SK-N-SH (cell line): ENCODE data around the gene PCDH20. TPM values are rescaled to one million over a fixed set of nuclear protein-coding genes. Genes with fewer than 3 reads are reported as not detected.
A peak's percentile ranks its signal among the peaks of the same experiment; 100 is the strongest.

Experiments used
- CTCF ChIA-PET: fragments of 300-600, 350-600 bp; formaldehyde crosslinking; extraction: SDS; loops from one replicate; lab custom pipeline; 2021; lab: Yijun Ruan, JAX
- POLR2A ChIA-PET: fragments of 350-600 bp; sonication (Branson Sonifier 250); formaldehyde crosslinking; extraction: SDS; loops from one replicate; lab custom pipeline; 2020; ENCODE audit warnings: antibody characterized with exemption, inconsistent platforms; lab: Yijun Ruan, JAX
- DNase-seq: peaks from one replicate; pipeline ENCODE4 v3.0.0; 2012
- H2AFZ ChIP-seq: fragments of 200-600 bp; sonication (generic); 2 replicates; pipeline ENCODE4 v1.8.1; 2016; ENCODE audit warnings: antibody characterized with exemption, mild to moderate bottlenecking, low read depth
- H3F3A ChIP-seq: fragments of 200-600 bp; sonication (generic); replicated peaks from 2 replicates; pipeline ENCODE3; 2016; ENCODE audit warnings: antibody characterized with exemption, mild to moderate bottlenecking; ENCODE audit not compliant: insufficient read depth
- H3K27ac ChIP-seq, 2 experiments: fragments of 200-500 bp in 1 of 2; fragments of 200-600 bp in 1 of 2; sonication (Bioruptor generic) in 1 of 2; sonication (generic), shearing (Covaris generic) in 1 of 2; 2 replicates each; pipeline versions ENCODE4 v1.5.1 to v1.6.1; 2014 to 2016; ENCODE audit warnings: low read depth in 2 of 2, inconsistent platforms in 1 of 2, low read length in 1 of 2, mild to moderate bottlenecking in 1 of 2, mixed read lengths in 1 of 2
- H3K27me3 ChIP-seq: fragments of 200-600 bp; sonication (generic), shearing (Covaris generic); 2 replicates; pipeline ENCODE4 v1.6.1; 2016; ENCODE audit warnings: mixed run types; ENCODE audit not compliant: insufficient read depth
- H3K36me3 ChIP-seq, 2 experiments: fragments of 200-500 bp in 1 of 2; fragments of 200-600 bp in 1 of 2; sonication (Bioruptor generic) in 1 of 2; sonication (generic) in 1 of 2; replicated peaks in 1 of 2; 2 replicates each; pipeline versions ENCODE3 to v1.5.1; 2014 to 2016; ENCODE audit warnings: low read length in 1 of 2, mild to moderate bottlenecking in 1 of 2; ENCODE audit not compliant: insufficient read depth in 2 of 2, control insufficient read depth in 1 of 2
- H3K4me1 ChIP-seq, 2 experiments: fragments of 200-500 bp in 1 of 2; fragments of 200-600 bp in 1 of 2; sonication (Bioruptor generic) in 1 of 2; sonication (generic), shearing (Covaris generic) in 1 of 2; 2 replicates each; pipeline versions ENCODE4 v1.5.1 to v1.6.1; 2014 to 2016; ENCODE audit warnings: low read depth in 1 of 2, low read length in 1 of 2, mixed run types in 1 of 2; ENCODE audit not compliant: insufficient read depth in 2 of 2, control insufficient read depth in 1 of 2
- H3K4me2 ChIP-seq: fragments of 200-600 bp; sonication (generic), shearing (Covaris generic); 2 replicates; pipeline ENCODE4 v1.6.1; 2017; ENCODE audit warnings: mixed run types
- H3K4me3 ChIP-seq, 2 experiments: fragments of 200-500 bp in 1 of 2; fragments of 200-600 bp in 1 of 2; sonication (Bioruptor generic) in 1 of 2; sonication (generic), shearing (Covaris generic) in 1 of 2; 2 replicates each; pipeline versions ENCODE4 v1.5.1 to v1.8.1; 2014 to 2016; ENCODE audit warnings: low read depth in 2 of 2, inconsistent platforms in 1 of 2, low read length in 1 of 2, mild to moderate bottlenecking in 1 of 2, mixed read lengths in 1 of 2, moderate library complexity in 1 of 2
- H3K79me2 ChIP-seq: fragments of 200-600 bp; sonication (generic); 2 replicates; pipeline ENCODE4 v1.8.1; 2017; ENCODE audit warnings: mild to moderate bottlenecking; ENCODE audit not compliant: insufficient read depth
- H3K9ac ChIP-seq: fragments of 200-600 bp; sonication (generic); 2 replicates; pipeline ENCODE4 v1.6.1; 2017; ENCODE audit warnings: mixed run types
- H3K9me2 ChIP-seq: fragments of 200-600 bp; sonication (generic); 2 replicates; pipeline ENCODE4 v1.6.1; 2017; ENCODE audit warnings: mixed run types
- H3K9me3 ChIP-seq: fragments of 200-600 bp; sonication (generic); 2 replicates; pipeline ENCODE4 v1.6.1; 2017; ENCODE audit warnings: mixed run types, mild to moderate bottlenecking, moderate library complexity
- H4K20me1 ChIP-seq: fragments of 200-600 bp; sonication (generic); 2 replicates; pipeline ENCODE4 v1.6.1; 2017; ENCODE audit warnings: mild to moderate bottlenecking, mixed run types; ENCODE audit not compliant: insufficient read depth
- CHD2 ChIP-seq: fragments of 150-350 bp; IDR thresholded peaks from 2 replicates; pipeline ENCODE4 v1.6.1; 2018; ENCODE audit warnings: low read length; ENCODE audit not compliant: partially characterized antibody
- CTCF ChIP-seq: fragments of 200-600 bp; sonication (generic); IDR thresholded peaks from 2 replicates; pipeline ENCODE4 v1.6.1; 2017; ENCODE audit warnings: antibody characterized with exemption, mild to moderate bottlenecking, moderate library complexity
- ELF1 ChIP-seq: IDR thresholded peaks from 2 replicates; pipeline ENCODE4 v1.4.0; 2012
- EP300 ChIP-seq, 2 experiments: IDR thresholded peaks; 2 replicates each; pipeline versions ENCODE4 v1.4.0 to v1.6.1; 2012; ENCODE audit warnings: borderline replicate concordance in 1 of 2, low read depth in 1 of 2, low read length in 1 of 2
- FOXJ3 ChIP-seq: sonication (generic); formaldehyde crosslinking; IDR thresholded peaks from 2 replicates; pipeline ENCODE4 v1.5.1; 2020; ENCODE audit warnings: mild to moderate bottlenecking, missing genetic modification reagents
- MEF2A ChIP-seq: IDR thresholded peaks from 2 replicates; pipeline ENCODE4 v1.4.0; 2012; ENCODE audit warnings: low read depth, borderline replicate concordance
- NRF1 ChIP-seq: IDR thresholded peaks from 2 replicates; pipeline ENCODE4 v1.6.1; 2012; ENCODE audit warnings: low read depth, mild to moderate bottlenecking, low read length
- PBX3 ChIP-seq: IDR thresholded peaks from 2 replicates; pipeline ENCODE4; 2012
- RAD21 ChIP-seq: IDR thresholded peaks from 2 replicates; pipeline ENCODE4 v1.6.1; 2012; ENCODE audit warnings: mild to moderate bottlenecking, low read length
- RFX5 ChIP-seq: IDR thresholded peaks from 2 replicates; pipeline ENCODE4 v1.6.1; 2012; ENCODE audit warnings: mild to moderate bottlenecking, improper control_type of control experiment, low read length
- RXRA ChIP-seq: IDR thresholded peaks from 2 replicates; pipeline ENCODE4 v1.4.0; 2012; ENCODE audit warnings: low read depth, mild to moderate bottlenecking, borderline replicate concordance
- SMC3 ChIP-seq: IDR thresholded peaks from 2 replicates; pipeline ENCODE4 v1.6.1; 2012; ENCODE audit warnings: low read depth, low read length, improper control_type of control experiment
- TCF12 ChIP-seq: IDR thresholded peaks from 2 replicates; pipeline ENCODE4 v1.4.0; 2012
- TEAD4 ChIP-seq: IDR thresholded peaks from 2 replicates; pipeline ENCODE4 v1.4.0; 2012; ENCODE audit warnings: mild to moderate bottlenecking, borderline replicate concordance; ENCODE audit not compliant: insufficient read depth
- WGBS: methylation state at CpG from one replicate; pipeline ENCODE4 v1.1.6; 2017; ENCODE audit warnings: low lambda C conversion rate; 5-methylcytosine and 5-hydroxymethylcytosine counted together
- polyA plus RNA-seq, 3 experiments: library from polyadenylated mRNA; depleted of rRNA; stranded (reverse); fragments of >200 nt; gene quantifications; 2 replicates each; pipeline ENCODE4 v1.2.3, GENCODE V29; 2012
- TF ChIP-seq, protein P1 (sequence below): fragments of 150-350 bp; IDR thresholded peaks from 2 replicates; pipeline ENCODE4 v1.6.1; 2016; ENCODE audit warnings: mild to moderate bottlenecking, low read depth, low read length

PCDH20 gene
- polyA plus RNA-seq, 1 of the 3 experiments (the other 2 are of a cell fraction): not detected

DNA sequence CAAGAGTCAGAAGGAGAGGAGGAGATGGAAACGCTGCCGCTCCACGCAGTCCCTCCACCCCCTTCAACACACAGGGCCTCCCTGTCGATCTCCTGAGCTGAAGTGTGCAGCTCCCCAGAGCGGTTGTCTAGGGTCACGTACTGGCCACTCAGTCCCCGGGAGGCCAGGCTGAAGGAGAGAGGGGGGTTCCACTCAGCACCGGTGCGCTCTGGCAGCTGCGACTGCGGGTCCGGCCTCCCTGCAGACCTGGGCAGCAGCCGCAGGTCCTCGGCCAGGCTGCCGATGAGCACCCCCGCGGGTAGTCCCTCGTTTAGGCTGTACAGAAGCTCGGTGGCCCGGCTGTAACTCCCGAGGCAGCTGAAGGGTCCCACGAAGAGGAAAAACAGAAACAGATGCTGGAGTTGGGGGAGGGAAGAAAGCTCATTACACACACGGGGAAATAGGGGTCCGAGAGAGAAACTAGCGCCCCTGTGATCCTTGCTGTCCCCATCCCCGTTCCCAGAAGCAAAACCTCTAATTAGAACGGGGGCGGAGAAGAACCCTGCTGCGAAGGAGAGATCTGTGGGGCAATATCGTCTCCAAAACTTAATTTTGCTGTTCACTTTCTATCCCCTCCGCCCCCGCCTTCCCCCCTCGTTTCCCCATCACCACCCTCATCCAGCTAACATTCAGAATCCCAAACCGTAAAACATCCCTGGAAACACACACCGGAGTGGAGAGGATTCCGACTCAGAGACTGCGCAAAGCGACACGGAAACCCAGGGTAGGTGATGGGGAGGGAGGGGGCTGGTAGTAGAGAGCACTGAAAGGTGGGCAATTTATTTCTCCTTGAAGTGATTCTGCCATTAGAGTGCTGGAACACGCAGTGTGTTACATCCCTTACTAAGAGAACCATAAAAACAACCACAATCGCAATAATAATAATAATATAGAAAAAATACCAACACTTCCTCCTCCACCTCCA, 1.8 kb downstream of the PCDH20 start:
- peak overlapping the region; percentile 48 to 54 for H3K4me3 ChIP-seq

GRCh38 chr13:61410669-61411297, 4.9 kb downstream of the PCDH20 start:
- no peak overlapping the region for H3K27ac ChIP-seq
- H3K4me3 ChIP-seq: no peak overlapping the region
- no peak for TF ChIP-seq PBX3
- TF ChIP-seq, protein P1, sequence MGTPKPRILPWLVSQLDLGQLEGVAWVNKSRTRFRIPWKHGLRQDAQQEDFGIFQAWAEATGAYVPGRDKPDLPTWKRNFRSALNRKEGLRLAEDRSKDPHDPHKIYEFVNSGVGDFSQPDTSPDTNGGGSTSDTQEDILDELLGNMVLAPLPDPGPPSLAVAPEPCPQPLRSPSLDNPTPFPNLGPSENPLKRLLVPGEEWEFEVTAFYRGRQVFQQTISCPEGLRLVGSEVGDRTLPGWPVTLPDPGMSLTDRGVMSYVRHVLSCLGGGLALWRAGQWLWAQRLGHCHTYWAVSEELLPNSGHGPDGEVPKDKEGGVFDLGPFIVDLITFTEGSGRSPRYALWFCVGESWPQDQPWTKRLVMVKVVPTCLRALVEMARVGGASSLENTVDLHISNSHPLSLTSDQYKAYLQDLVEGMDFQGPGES: no peak
- TF ChIP-seq RAD21: peak; percentile 71
- no peak for TF ChIP-seq EP300 (IDR thresholded peaks at IDR 0.05; ENCODE audit: borderline replicate concordance in 1 of 2, low read depth in 1 of 2, low read length in 1 of 2)
- TF ChIP-seq NRF1: no peak
- peak; percentile 62 for TF ChIP-seq CTCF
- TF ChIP-seq SMC3: peak; percentile 50
- no peaks in the 10 kb centered on the region for H3K36me3 ChIP-seq
- H3K4me1 ChIP-seq: peaks cover 0 to 11% of the 10 kb centered on the region in 2 experiments; a peak in 1 of 4 replicates
- POLR2A ChIA-PET: no interaction called here
- 74% methylated on average over 1 of the region's 1 CpG for WGBS
- no peak overlapping the region for H3K9ac ChIP-seq
- H3K9me3 ChIP-seq: no peaks in the 10 kb centered on the region
- DNase-seq: peak; percentile 44
- H3K9me2 ChIP-seq: no peaks in the 10 kb centered on the region
- no peaks in the 10 kb centered on the region for H4K20me1 ChIP-seq
- no peaks in the 10 kb centered on the region for H3F3A ChIP-seq
- no peak overlapping the region for H2AFZ ChIP-seq
- no peaks in the 10 kb centered on the region for H3K79me2 ChIP-seq
- H3K27me3 ChIP-seq: peaks cover 17% of the 10 kb centered on the region; the same call in 1 of the 2 replicates
- CTCF ChIA-PET: interaction anchor here (0.6 to 1.9 kb wide), 20 partner anchors 8 to 970 kb away, joined by 3 to 10 read pairs (median 4); no protein-coding TSS in a partner anchor
- no peak overlapping the region for H3K4me2 ChIP-seq

More for the DNA sequence above, 1.8 kb downstream of the PCDH20 start:
- Histone ChIP-seq H3K4me2 (peak overlapping the region; percentile 76), H3K9ac (no peak overlapping the region), H3K4me1 (peaks cover 0 to 11% of the 10 kb centered on the region in 2 experiments; a peak in 1 of 4 replicates), H3K9me2 (no peaks in the 10 kb centered on the region), H3K27ac (no peak overlapping the region), H2AFZ (no peak overlapping the region), H3K27me3 (peaks cover 17% of the 10 kb centered on the region; the same call in 1 of the 2 replicates), H3K79me2 (no peaks in the 10 kb centered on the region), H4K20me1 (no peaks in the 10 kb centered on the region), H3K9me3 (no peaks in the 10 kb centered on the region), H3K36me3 (no peaks in the 10 kb centered on the region), H3F3A (no peaks in the 10 kb centered on the region)
- POLR2A ChIA-PET: interaction anchor here (0.8 kb wide), 1 partner anchor 135 kb away, joined by 3 read pairs; no protein-coding TSS in a partner anchor
- TF ChIP-seq MEF2A (no peak), TEAD4 (no peak), ELF1 (no peak), TCF12 (no peak), FOXJ3 (CRISPR knock-in tag) (0 out of 2 replicates have a peak, but pooled peaks have one; percentile 12), RFX5 (no peak), RXRA (no peak), CHD2 (no peak)
- CTCF ChIA-PET: interaction anchor here (0.9 to 2.0 kb wide), 4 partner anchors 15 to 786 kb away, joined by 3 to 8 read pairs (median 5); no protein-coding TSS in a partner anchor
- DNase-seq: peak; percentile 55
- 10% methylated on average over 37 of the region's 41 CpGs for WGBS
